Motor neuron (in vitro differentiated cells): Measurements from ENCODE around the gene KDELR3. TPM values are rescaled to one million over a fixed set of nuclear protein-coding genes. Genes with fewer than 3 reads are reported as not detected.

Experiments used
- ATAC-seq, 8 experiments: fragments of 200-7000 bp; cut with Tn5 transposase; replicated peaks in 6 of 8; 2 replicates each; pipeline ENCODE4 v1.8.0; 2021; ENCODE audit warnings: mild to moderate bottlenecking in 8 of 8, moderate library complexity in 8 of 8
- H3K27ac ChIP-seq, 2 donors: fragments of 250-450 bp; sonication (Bioruptor Pico); 2 replicates each; pipeline ENCODE4 v1.9.0; 2021; ENCODE audit warnings: antibody characterized with exemption in 2 of 2, mild to moderate bottlenecking in 2 of 2, moderate library complexity in 1 of 2
- H3K4me1 ChIP-seq, 2 donors: fragments of 250-450 bp; sonication (Bioruptor Pico); replicated peaks in 1 of 2; 2 replicates each; pipeline ENCODE4 v1.6.1; 2021; ENCODE audit warnings: antibody characterized with exemption in 2 of 2, mild to moderate bottlenecking in 2 of 2, moderate library complexity in 1 of 2
- H3K4me3 ChIP-seq, 5 donors: fragments of 250-450 bp; sonication (Bioruptor Pico); 2 replicates each; pipeline ENCODE4 v1.9.0; 2021; ENCODE audit warnings: antibody characterized with exemption in 5 of 5, mild to moderate bottlenecking in 5 of 5, moderate library complexity in 4 of 5
- WGBS, 10 experiments: fragments of 450-650 bp; shearing (Covaris generic); methylation state at CpG; one replicate each; pipeline ENCODE4 v1.0.0; 2022; 5-methylcytosine and 5-hydroxymethylcytosine counted together
- in situ Hi-C, 9 experiments: fragments of 400-800 bp; cut with MboI; loops; one replicate each; pipeline ENCODE4 v1.15.0; 2021; ENCODE audit warnings: low sequenced_read_pairs in 9 of 9, low pct_unique_long_range_greater_than_20kb in 2 of 9; ENCODE audit not compliant: unreplicated experiment in 9 of 9
- total RNA-seq, 8 experiments: library from RNA; unstranded; fragments of 300-600 nt; gene quantifications; 2 replicates each; pipeline versions ENCODE4 v1.2.3 to v1.2.4, GENCODE V29; 2022

KDELR3 gene
- total RNA-seq, 8 experiments from 2014 or later: 2.4 to 34.6 (median 7.3) TPM

- in situ Hi-C loops: no loop called here
- H3K27ac ChIP-seq: no peak overlapping the region
- WGBS, 10 experiments: 90 to 100% (median 95%) methylated on average over 2 to 6 of the region's 6 CpGs
- no peak overlapping the region for H3K4me3 ChIP-seq
- ATAC-seq: no peak
- H3K4me1 ChIP-seq: no peaks in the 10 kb centered on the region
Observed at GRCh38 chr22:38482662-38483308, 14.9 kb downstream of the KDELR3 start.

DNA sequence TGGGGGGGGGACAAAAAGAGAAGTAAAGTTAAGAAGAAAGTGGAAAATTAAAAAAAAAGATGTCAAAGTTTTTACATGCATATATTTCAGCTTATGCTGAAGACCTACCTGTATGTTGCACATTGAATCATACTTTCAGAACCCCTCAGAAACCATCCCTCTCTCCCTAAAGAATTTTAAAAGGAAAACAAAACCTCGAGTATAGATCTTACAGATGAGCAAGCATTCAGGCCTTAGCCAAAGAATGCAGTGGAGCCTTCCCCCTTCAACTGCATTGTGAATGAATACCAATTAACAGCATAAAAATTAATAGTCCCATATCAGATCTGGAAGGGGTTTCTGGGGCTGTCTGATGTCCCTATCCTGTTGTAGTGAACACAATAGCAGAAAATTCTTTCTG, 16.3 kb downstream of the KDELR3 start:
- no peak overlapping the region for H3K27ac ChIP-seq
- no peaks in the 10 kb centered on the region for H3K4me1 ChIP-seq
- ATAC-seq: no peak
- no peak overlapping the region for H3K4me3 ChIP-seq
- WGBS, 10 experiments: 13 to 100% (median 95%) methylated on average over 1 of the region's 1 CpG; no CpG with 5 or more reads in 2 of the 10 experiments
- in situ Hi-C loops: no loop called here

DNA sequence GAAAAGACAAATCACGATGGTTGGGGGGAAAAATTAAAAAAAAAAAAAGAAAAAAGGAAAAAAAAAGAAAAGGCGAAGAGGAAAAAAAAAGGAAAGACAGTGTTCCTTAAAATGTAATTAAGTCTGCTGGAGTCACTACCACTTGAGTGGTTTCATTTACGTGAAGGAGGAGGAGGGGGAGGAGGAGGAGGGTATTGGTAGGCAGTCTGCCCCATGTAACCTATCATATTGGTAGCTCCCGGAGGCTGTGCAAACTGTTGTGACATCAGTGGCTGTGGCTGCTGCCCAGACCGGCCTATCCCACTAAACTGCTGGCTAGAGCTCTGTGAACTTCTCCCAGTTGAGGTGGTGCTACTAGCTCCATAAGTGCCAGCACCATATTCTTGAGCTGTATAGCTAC, 17.9 kb downstream of the KDELR3 start:
- Histone ChIP-seq H3K27ac (no peak overlapping the region), H3K4me1 (no peaks in the 10 kb centered on the region), H3K4me3 (no peak overlapping the region)
- 57 to 100% (median 84%) methylated on average over 1 to 3 of the region's 5 CpGs; no CpG with 5 or more reads in 2 of the 10 experiments for WGBS, 10 experiments
- ATAC-seq: peak in 6 of 8 experiments; percentile 12 to 52 (median 38)
- in situ Hi-C loops: no loop called here

GRCh38 chr22:38487946-38488345, 20.1 kb downstream of the KDELR3 start:
- Histone ChIP-seq H3K4me3 (no peak overlapping the region), H3K27ac (no peak overlapping the region), H3K4me1 (no peaks in the 10 kb centered on the region)
- no peak for ATAC-seq
- WGBS, 10 experiments: 33 to 100% (median 95%) methylated on average over 1 to 6 of the region's 6 CpGs; no CpG with 5 or more reads in 1 of the 10 experiments
- in situ Hi-C loops: no loop called here

DNA sequence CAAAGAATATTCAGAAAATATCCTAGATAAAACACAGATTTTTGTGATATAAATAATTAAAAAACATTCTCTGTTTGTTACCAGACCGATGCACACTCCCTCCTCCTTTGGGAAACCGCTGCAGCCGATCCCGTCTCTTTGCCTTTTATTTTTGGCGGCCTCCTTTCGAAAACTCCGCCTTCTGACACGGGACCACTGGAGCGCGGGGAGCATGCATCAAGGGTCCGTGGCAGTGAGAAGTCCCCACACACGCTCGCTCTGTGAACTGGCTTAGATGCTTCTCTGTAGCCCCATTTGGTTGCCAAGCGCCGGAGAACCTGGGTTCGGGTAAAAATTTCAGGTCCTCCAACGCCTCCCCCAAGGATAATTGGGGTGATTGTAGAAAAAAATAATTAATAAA, 21.2 kb downstream of the KDELR3 start:
- H3K27ac ChIP-seq: no peak overlapping the region
- WGBS, 10 experiments: 91 to 99% (median 95%) methylated on average over 9 to 16 of the region's 17 CpGs; no CpG with 5 or more reads in 1 of the 10 experiments
- in situ Hi-C loops: no loop called here
- H3K4me1 ChIP-seq: no peaks in the 10 kb centered on the region
- no peak overlapping the region for H3K4me3 ChIP-seq
- no peak for ATAC-seq

DNA sequence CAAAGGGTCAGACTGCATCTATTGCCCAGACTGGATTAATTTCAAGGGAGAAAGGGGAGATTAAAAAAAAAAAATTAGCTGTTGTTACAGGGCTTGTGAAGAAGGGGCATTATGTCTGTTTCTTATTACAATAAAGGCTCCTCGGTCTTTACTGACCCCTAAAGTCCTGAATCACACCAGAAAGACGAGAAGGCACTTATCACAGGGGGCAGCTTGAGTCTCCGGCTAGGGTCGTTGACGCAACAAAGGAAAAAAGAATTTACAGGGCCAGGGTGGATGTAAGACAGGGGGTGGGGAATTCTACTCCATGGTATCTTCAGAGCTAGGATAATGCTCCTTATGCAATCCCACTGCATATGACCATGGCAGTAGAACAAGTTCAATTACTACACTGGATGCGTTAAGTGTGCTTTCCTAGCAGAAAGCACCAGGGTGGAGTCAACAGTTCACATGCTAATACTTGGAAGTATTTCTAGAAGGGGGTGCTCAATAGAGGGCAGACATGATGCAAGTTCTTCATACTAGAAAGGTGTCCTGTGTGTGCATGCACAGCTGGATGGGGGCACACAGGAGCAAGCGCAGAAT, 21.8 kb downstream of the KDELR3 start:
- peak in 7 of 8 experiments; percentile 13 to 63 (median 40) for ATAC-seq
- Histone ChIP-seq H3K27ac (no peak overlapping the region), H3K4me3 (no peak overlapping the region), H3K4me1 (no peaks in the 10 kb centered on the region)
- 50 to 96% (median 82%) methylated on average over 1 to 7 of the region's 7 CpGs; no CpG with 5 or more reads in 1 of the 10 experiments for WGBS, 10 experiments
- in situ Hi-C loops: no loop called here

DNA sequence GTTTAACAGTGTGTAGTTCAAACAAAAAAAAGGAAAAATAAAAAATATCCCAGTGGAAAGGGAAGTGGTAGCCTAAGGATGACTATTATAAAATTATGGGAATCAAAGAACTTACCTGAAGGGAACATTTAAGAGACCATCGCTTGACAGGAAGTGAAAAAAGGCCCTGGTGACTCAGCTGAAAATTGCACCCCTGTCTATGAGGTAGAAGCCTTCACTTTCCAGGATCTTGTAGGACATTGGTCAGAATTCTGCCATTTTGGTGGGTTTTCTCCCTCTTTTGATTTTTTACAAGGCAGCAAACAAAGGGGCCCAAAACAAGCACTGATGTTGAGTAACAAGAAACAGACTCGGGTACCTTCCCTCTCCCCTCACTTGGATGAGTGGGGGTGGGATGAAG, 22.6 kb downstream of the KDELR3 start:
- Histone ChIP-seq H3K27ac (no peak overlapping the region), H3K4me3 (no peak overlapping the region), H3K4me1 (no peaks in the 10 kb centered on the region)
- 77 to 100% (median 86%) methylated on average over 1 to 2 of the region's 2 CpGs; no CpG with 5 or more reads in 1 of the 10 experiments for WGBS, 10 experiments
- in situ Hi-C loops: no loop called here
- ATAC-seq: no peak

DNA sequence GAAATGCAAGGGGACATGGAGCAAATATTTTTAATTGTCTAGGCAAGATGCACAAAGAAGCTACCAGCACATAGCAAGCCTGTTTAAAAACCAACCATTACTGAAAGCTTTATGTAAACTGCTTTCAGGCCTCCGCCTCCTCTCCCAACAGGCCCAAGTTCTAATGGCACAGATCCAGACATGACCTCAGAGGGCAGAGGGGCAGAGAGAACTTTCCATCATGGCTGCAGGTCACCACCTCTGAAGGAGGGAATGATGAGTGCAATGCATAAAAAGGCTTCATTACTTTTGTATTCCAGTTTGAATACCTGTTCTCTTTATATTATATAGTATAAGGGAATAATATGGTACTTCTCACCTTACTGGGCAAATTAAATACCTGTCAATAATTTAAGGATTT, 23.0 kb downstream of the KDELR3 start:
- H3K4me3 ChIP-seq: no peak overlapping the region
- H3K4me1 ChIP-seq: no peaks in the 10 kb centered on the region
- 86 to 100% (median 100%) methylated on average over 1 of the region's 1 CpG; no CpG with 5 or more reads in 6 of the 10 experiments for whole genome bisulfite sequencing, 10 experiments
- no peak overlapping the region for H3K27ac ChIP-seq
- in situ Hi-C loops: no loop called here
- peak in 4 of 8 experiments; percentile 46 to 81 (median 64) for ATAC-seq

- 0 to 100% (median 88%) methylated on average over 1 to 4 of the region's 5 CpGs; no CpG with 5 or more reads in 2 of the 10 experiments for WGBS, 10 experiments
- H3K27ac ChIP-seq: no peak overlapping the region
- no peak overlapping the region for H3K4me3 ChIP-seq
- in situ Hi-C loops: no loop called here
- ATAC-seq: no peak
- no peaks in the 10 kb centered on the region for H3K4me1 ChIP-seq
Observed at GRCh38 chr22:38491707-38492348, 23.9 kb downstream of the KDELR3 start.

DNA sequence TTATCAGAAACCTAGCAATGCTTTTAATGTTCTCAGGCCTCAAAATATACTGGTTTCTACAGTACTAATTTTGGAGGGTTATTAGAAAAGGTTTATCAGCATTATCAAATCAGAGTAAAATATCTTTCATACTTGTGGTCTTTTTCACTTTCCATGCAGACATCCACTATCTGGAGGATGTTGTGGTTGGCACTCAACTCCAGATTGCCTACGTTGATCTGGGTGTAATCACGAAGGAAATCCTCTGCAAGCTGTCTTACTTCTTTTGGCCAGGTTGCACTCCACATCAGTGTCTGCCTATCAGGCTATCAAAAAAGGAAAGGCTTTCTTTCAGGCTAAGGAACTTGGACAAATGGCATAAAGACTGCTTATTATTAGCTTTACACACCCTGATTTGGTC, 26.6 kb downstream of the KDELR3 start:
- no peaks in the 10 kb centered on the region for H3K4me1 ChIP-seq
- no peak for ATAC-seq
- H3K27ac ChIP-seq: no peak overlapping the region
- WGBS, 10 experiments: 44 to 100% (median 93%) methylated on average over 1 to 2 of the region's 2 CpGs; no CpG with 5 or more reads in 2 of the 10 experiments
- H3K4me3 ChIP-seq: no peak overlapping the region
- in situ Hi-C loops: no loop called here

- no peak overlapping the region for H3K4me3 ChIP-seq
- 92 to 100% (median 100%) methylated on average over 1 to 6 of the region's 12 CpGs; no CpG with 5 or more reads in 2 of the 10 experiments for WGBS, 10 experiments
- H3K27ac ChIP-seq: no peak overlapping the region
- no peaks in the 10 kb centered on the region for H3K4me1 ChIP-seq
- in situ Hi-C loops: no loop called here
- no peak for ATAC-seq
Observed at GRCh38 chr22:38494939-38495338, 27.0 kb downstream of the KDELR3 start.

- Histone ChIP-seq H3K27ac (no peak overlapping the region), H3K4me3 (no peak overlapping the region), H3K4me1 (peaks cover 4% of the 10 kb centered on the region in 2 donors)
- 79 to 100% (median 90%) methylated on average over 1 to 3 of the region's 3 CpGs for WGBS, 10 experiments
- in situ Hi-C loops: no loop called here
- no peak for ATAC-seq
Observed at GRCh38 chr22:38497869-38498268, 30.0 kb downstream of the KDELR3 start.
